Neuronal stem cell (in vitro differentiated cells): ENCODE data around the gene TNFRSF21.

ENCODE experiments used
- DNase-seq: peaks from one replicate; pipeline ENCODE4 v3.0.0-alpha.2; 2013; ENCODE audit warnings: low spot score
- H2AFZ ChIP-seq: one replicate; pipeline ENCODE4 v1.6.1; 2013; ENCODE audit warnings: mild to moderate bottlenecking, low read length, inconsistent platforms
- H2AK5ac ChIP-seq: 2 replicates; pipeline ENCODE4 v1.6.1; 2013; ENCODE audit warnings: low read depth, mild to moderate bottlenecking, inconsistent platforms, low read length, moderate library complexity, mixed read lengths
- H2BK120ac ChIP-seq: 2 replicates; pipeline ENCODE4 v1.6.1; 2013; ENCODE audit warnings: low read depth, mild to moderate bottlenecking, inconsistent platforms, low read length, moderate library complexity, mixed read lengths
- H2BK12ac ChIP-seq: one replicate; pipeline ENCODE4 v1.6.1; 2013; ENCODE audit warnings: low read length, inconsistent platforms
- H2BK15ac ChIP-seq: 2 replicates; pipeline ENCODE4 v1.6.1; 2013; ENCODE audit warnings: mild to moderate bottlenecking, low read length, inconsistent platforms, mixed read lengths
- H2BK5ac ChIP-seq: one replicate; pipeline ENCODE4 v1.6.1; 2013; ENCODE audit warnings: inconsistent platforms, mild to moderate bottlenecking, low read length, moderate library complexity
- H3K14ac ChIP-seq: one replicate; pipeline ENCODE4 v1.6.1; 2013; ENCODE audit warnings: low read length, inconsistent platforms
- H3K18ac ChIP-seq: 2 replicates; pipeline ENCODE4 v1.6.1; 2013; ENCODE audit warnings: low read length, inconsistent platforms
- H3K23ac ChIP-seq: 2 replicates; pipeline ENCODE4 v1.6.1; 2013; ENCODE audit warnings: low read depth, mild to moderate bottlenecking, mixed read lengths, low read length, inconsistent platforms; ENCODE audit not compliant: poor library complexity
- H3K27ac ChIP-seq: replicated peaks from 3 replicates; pipeline ENCODE4 v1.5.1; 2013; ENCODE audit warnings: low read length, inconsistent platforms
- H3K27me3 ChIP-seq, 3 experiments: 2 replicates each; pipeline ENCODE4 v1.6.1; 2013; ENCODE audit warnings: low read length in 3 of 3, mild to moderate bottlenecking in 2 of 3, inconsistent platforms in 1 of 3, low read depth in 1 of 3, mixed read lengths in 1 of 3, moderate library complexity in 1 of 3; ENCODE audit not compliant: control insufficient read depth in 3 of 3, insufficient read depth in 3 of 3
- H3K36me3 ChIP-seq, 2 donors: replicated peaks in 1 of 2; 2 replicates each; pipeline ENCODE4 v1.6.1; 2013; ENCODE audit warnings: low read length in 2 of 2; ENCODE audit not compliant: control insufficient read depth in 2 of 2, insufficient read depth in 2 of 2
- H3K4ac ChIP-seq: 2 replicates; pipeline ENCODE4 v1.6.1; 2013; ENCODE audit warnings: inconsistent platforms, mild to moderate bottlenecking, low read length, moderate library complexity
- H3K4me1 ChIP-seq, 2 donors: 1 replicate in 1 of 2; 2 replicates in 1 of 2; pipeline ENCODE4 v1.6.1; 2013; ENCODE audit warnings: low read length in 2 of 2, low read depth in 1 of 2; ENCODE audit not compliant: control insufficient read depth in 2 of 2, insufficient read depth in 1 of 2
- H3K4me2 ChIP-seq: one replicate; pipeline ENCODE4 v1.6.1; 2013; ENCODE audit warnings: mild to moderate bottlenecking, low read length, inconsistent platforms; ENCODE audit not compliant: insufficient read depth, poor library complexity, severe bottlenecking
- H3K4me3 ChIP-seq, 2 donors: 2 replicates each; pipeline ENCODE4 v1.5.1; 2013; ENCODE audit warnings: low read length in 2 of 2, mild to moderate bottlenecking in 2 of 2, inconsistent platforms in 1 of 2, moderate library complexity in 1 of 2
- H3K79me1 ChIP-seq: one replicate; pipeline ENCODE4 v1.6.1; 2013; ENCODE audit warnings: low read depth, mild to moderate bottlenecking, inconsistent platforms, low read length, moderate library complexity
- H3K9ac ChIP-seq: one replicate; pipeline ENCODE4 v1.6.1; 2013; ENCODE audit warnings: mild to moderate bottlenecking, low read depth, low read length, inconsistent platforms; ENCODE audit not compliant: poor library complexity
- H3K9me3 ChIP-seq, 2 donors: replicated peaks in 1 of 2; 2 replicates each; pipeline versions ENCODE3 to v1.6.1; 2013; ENCODE audit warnings: low read length in 2 of 2, mild to moderate bottlenecking in 2 of 2, inconsistent platforms in 1 of 2, low read depth in 1 of 2, mixed read lengths in 1 of 2, moderate library complexity in 1 of 2; ENCODE audit not compliant: control insufficient read depth in 2 of 2, insufficient read depth in 1 of 2
- H4K8ac ChIP-seq: one replicate; pipeline ENCODE4 v1.6.1; 2013; ENCODE audit warnings: low read depth, mild to moderate bottlenecking, inconsistent platforms, low read length, moderate library complexity
- H4K91ac ChIP-seq: one replicate; pipeline ENCODE4 v1.6.1; 2013; ENCODE audit warnings: low read length, low read depth, mild to moderate bottlenecking, inconsistent platforms; ENCODE audit not compliant: poor library complexity
- WGBS, 2 donors: extraction: QIAGEN DNeasy Blood & Tissue Kit; methylation state at CpG; one replicate each; pipeline ENCODE4 v1.1.7; 2013; ENCODE audit warnings: missing lambda C conversion rate in 2 of 2, mixed read lengths in 1 of 2; ENCODE audit not compliant: insufficient read length in 2 of 2, insufficient replicate concordance in 1 of 2; ENCODE audit errors: extremely low coverage in 2 of 2; 5-methylcytosine and 5-hydroxymethylcytosine counted together

The TNFRSF21 gene

DNA sequence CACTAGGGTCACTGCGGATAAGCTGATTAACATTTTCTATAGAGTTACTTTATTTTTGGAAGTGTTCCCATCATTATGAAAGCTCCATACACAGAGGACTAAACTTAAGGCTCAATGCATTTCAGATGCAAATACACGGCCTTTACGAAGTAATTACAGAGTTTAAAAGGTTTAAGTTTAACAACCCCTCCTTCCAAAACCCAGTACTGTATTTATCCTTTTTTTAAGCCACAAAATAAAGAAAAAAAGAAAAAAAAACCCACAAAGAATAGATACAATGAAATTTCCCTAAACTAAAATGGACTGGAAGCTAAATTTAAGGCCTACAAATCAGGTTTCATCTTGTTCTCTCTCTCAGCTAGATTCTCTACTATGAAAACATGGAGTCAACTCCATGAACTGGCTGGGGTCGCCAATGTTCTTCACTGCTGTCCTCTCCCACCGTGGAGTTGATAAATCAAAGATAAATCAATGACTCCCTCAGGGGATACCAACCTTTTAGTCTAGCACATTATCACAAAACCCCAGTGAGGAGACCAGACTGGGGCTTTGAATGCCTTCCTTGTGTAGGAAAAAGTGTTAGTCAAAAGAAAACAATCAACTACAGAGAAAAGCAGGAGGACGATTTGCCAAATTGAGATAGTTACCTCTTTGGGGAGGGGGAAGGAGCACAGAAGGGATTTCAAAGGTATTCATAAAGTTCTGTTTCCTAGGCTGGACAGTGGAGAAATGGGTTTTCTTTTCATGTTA is 52.5 kb downstream of the TNFRSF21 start:
- no peak overlapping the region for H2BK5ac ChIP-seq
- no peak overlapping the region for H3K14ac ChIP-seq
- no peak overlapping the region for H2AFZ ChIP-seq
- no peak overlapping the region for H3K4me3 ChIP-seq
- H3K4ac ChIP-seq, result no peak overlapping the region
- H2BK120ac ChIP-seq, result no peak overlapping the region
- H3K9ac ChIP-seq, result no peak overlapping the region
- no peaks in the 10 kb centered on the region for H3K27me3 ChIP-seq
- no peaks in the 10 kb centered on the region for H3K4me1 ChIP-seq
- no CpG with 5 or more reads among the region's 6 CpGs for WGBS, 2 donors
- no peak overlapping the region for H4K91ac ChIP-seq
- H3K36me3 ChIP-seq, result peaks cover 7 to 11% of the 10 kb centered on the region in 2 donors
- H3K18ac ChIP-seq, result no peak overlapping the region
- no peak for DNase-seq
- no peaks in the 10 kb centered on the region for H3K79me1 ChIP-seq
- no peak overlapping the region for H2BK12ac ChIP-seq
- no peaks in the 10 kb centered on the region for H3K9me3 ChIP-seq
- H2BK15ac ChIP-seq, result no peak overlapping the region
- H3K27ac ChIP-seq, result no peak overlapping the region
- no peak overlapping the region for H3K4me2 ChIP-seq
- no peak overlapping the region for H3K23ac ChIP-seq
- no peak overlapping the region for H2AK5ac ChIP-seq
- no peak overlapping the region for H4K8ac ChIP-seq

- H3K4me2 ChIP-seq, result no peak overlapping the region
- no peak overlapping the region for H2BK120ac ChIP-seq
- H3K9me3 ChIP-seq, result no peaks in the 10 kb centered on the region
- H4K91ac ChIP-seq, result no peak overlapping the region
- H3K18ac ChIP-seq, result no peak overlapping the region
- no peak overlapping the region for H3K27ac ChIP-seq
- no peak overlapping the region for H3K14ac ChIP-seq
- H2AK5ac ChIP-seq, result no peak overlapping the region
- H4K8ac ChIP-seq, result no peak overlapping the region
- no CpG with 5 or more reads among the region's 1 CpG for WGBS, 2 donors
- no peak overlapping the region for H2BK5ac ChIP-seq
- H2AFZ ChIP-seq, result no peak overlapping the region
- no peak overlapping the region for H2BK12ac ChIP-seq
- H3K27me3 ChIP-seq, result no peaks in the 10 kb centered on the region
- H3K4me1 ChIP-seq, result no peaks in the 10 kb centered on the region
- no peak overlapping the region for H2BK15ac ChIP-seq
- no peaks in the 10 kb centered on the region for H3K79me1 ChIP-seq
- H3K4ac ChIP-seq, result no peak overlapping the region
- H3K23ac ChIP-seq, result no peak overlapping the region
- no peak overlapping the region for H3K4me3 ChIP-seq
- no peak for DNase-seq
- H3K9ac ChIP-seq, result no peak overlapping the region
- peaks cover 7 to 14% of the 10 kb centered on the region in 2 donors for H3K36me3 ChIP-seq
Observed at GRCh38 chr6:47256361-47256760, 53.3 kb downstream of the TNFRSF21 start.

- H2BK15ac ChIP-seq, result no peak overlapping the region
- H3K9ac ChIP-seq, result no peak overlapping the region
- no peak overlapping the region for H3K23ac ChIP-seq
- H3K4me3 ChIP-seq, result no peak overlapping the region
- no peak for DNase-seq
- no peak overlapping the region for H3K4ac ChIP-seq
- no peak overlapping the region for H3K18ac ChIP-seq
- H3K9me3 ChIP-seq, result no peaks in the 10 kb centered on the region
- no peaks in the 10 kb centered on the region for H3K27me3 ChIP-seq
- no peak overlapping the region for H4K91ac ChIP-seq
- H2AK5ac ChIP-seq, result no peak overlapping the region
- H3K79me1 ChIP-seq, result no peaks in the 10 kb centered on the region
- no peak overlapping the region for H2AFZ ChIP-seq
- no CpG with 5 or more reads among the region's 3 CpGs for WGBS, 2 donors
- H4K8ac ChIP-seq, result no peak overlapping the region
- H3K4me2 ChIP-seq, result no peak overlapping the region
- H3K14ac ChIP-seq, result no peak overlapping the region
- peaks cover 7 to 14% of the 10 kb centered on the region in 2 donors for H3K36me3 ChIP-seq
- no peak overlapping the region for H2BK120ac ChIP-seq
- no peak overlapping the region for H2BK12ac ChIP-seq
- no peak overlapping the region for H3K27ac ChIP-seq
- no peaks in the 10 kb centered on the region for H3K4me1 ChIP-seq
- no peak overlapping the region for H2BK5ac ChIP-seq
Observed at GRCh38 chr6:47254906-47255305, 54.8 kb downstream of the TNFRSF21 start.

- H3K4ac ChIP-seq, result no peak overlapping the region
- no peak overlapping the region for H3K14ac ChIP-seq
- H3K4me2 ChIP-seq, result no peak overlapping the region
- no peak overlapping the region for H3K27ac ChIP-seq
- no peak overlapping the region for H2BK12ac ChIP-seq
- H2AFZ ChIP-seq, result no peak overlapping the region
- no peak overlapping the region for H3K23ac ChIP-seq
- H2BK15ac ChIP-seq, result no peak overlapping the region
- no peak overlapping the region for H2AK5ac ChIP-seq
- no peaks in the 10 kb centered on the region for H3K9me3 ChIP-seq
- H3K27me3 ChIP-seq, result no peaks in the 10 kb centered on the region
- no peaks in the 10 kb centered on the region for H3K4me1 ChIP-seq
- H4K91ac ChIP-seq, result no peak overlapping the region
- no peak overlapping the region for H2BK120ac ChIP-seq
- peaks cover 2 to 14% of the 10 kb centered on the region in 2 donors for H3K36me3 ChIP-seq
- H3K9ac ChIP-seq, result no peak overlapping the region
- no peaks in the 10 kb centered on the region for H3K79me1 ChIP-seq
- no CpG with 5 or more reads among the region's 6 CpGs for WGBS, 2 donors
- H4K8ac ChIP-seq, result no peak overlapping the region
- no peak overlapping the region for H3K18ac ChIP-seq
- H3K4me3 ChIP-seq, result no peak overlapping the region
- no peak for DNase-seq
- H2BK5ac ChIP-seq, result no peak overlapping the region
Observed at GRCh38 chr6:47254051-47254450, 55.7 kb downstream of the TNFRSF21 start.
